Spleen (tissue), 7 donors: ENCODE data around the gene PRXL2C.

ENCODE experiments used
- CTCF ChIP-seq, 11 experiments: fragments of 200-600 bp in 7 of 11; fragments of 450-650 bp in 4 of 11; sonication (generic) in 4 of 11; IDR thresholded peaks in 8 of 11; conservative IDR thresholded peaks in 3 of 11; 1 replicate in 7 of 11; 2 replicates in 4 of 11; pipeline versions ENCODE4 v1.4.0 to v1.8.0; 2016 to 2021; ENCODE audit warnings: antibody characterized with exemption in 11 of 11, inconsistent platforms in 4 of 11, mild to moderate bottlenecking in 1 of 11
- POLR2A ChIP-seq, 3 donors: fragments of 450-650 bp; IDR thresholded peaks; one replicate each; pipeline ENCODE4 v1.5.1; 2017; ENCODE audit warnings: antibody characterized with exemption in 3 of 3, mild to moderate bottlenecking in 1 of 3
- POLR2AphosphoS5 ChIP-seq, 3 donors: sonication (generic); formaldehyde crosslinking; IDR thresholded peaks; one replicate each; pipeline ENCODE4 v1.5.1; 2017; ENCODE audit warnings: antibody characterized with exemption in 3 of 3
- donor health status: DM: no; HTN: no; CAD: no; lungs with moderate emphysema.
- donor health status: DM: no; HTN: no; CAD: no.
- donor health status: DM: no; HTN: no; CAD: no.

GRCh38 chr9:96649620-96650324 is 5.3 kb downstream of the PRXL2C start:
- TF ChIP-seq CTCF (IDR thresholded peaks at IDR 0.05 in 8 of 11, conservative IDR thresholded peaks at IDR 0.05 in 3 of 11) (no peak), POLR2A (IDR thresholded peaks at IDR 0.05) (no peak), POLR2AphosphoS5 (IDR thresholded peaks at IDR 0.05) (no peak)
